NCI-H2029 treated with DMSO at 0.1 percent for 48 hours (cell line): ENCODE data around the gene SDHB.
A peak's percentile ranks its signal among the peaks of the same experiment; 100 is the strongest.

Experiments
- DNase-seq: peaks from one replicate; lab custom pipeline; 2025; lab: John Stamatoyannopoulos, UW

Gene SDHB

GRCh38 chr1:16986560-16986959 is 67.3 kb downstream of the SDHB start:
- no peak for DNase-seq

GRCh38 chr1:16986113-16986512 is 67.7 kb downstream of the SDHB start:
- DNase-seq: no peak

- no peak for DNase-seq
Measured at GRCh38 chr1:16984717-16985116, 69.1 kb downstream of the SDHB start.

- DNase-seq: no peak
Measured at GRCh38 chr1:16983649-16984048, 70.2 kb downstream of the SDHB start.

GRCh38 chr1:16982902-16983301 is 70.9 kb downstream of the SDHB start:
- no peak for DNase-seq

- DNase-seq: no peak
Measured at GRCh38 chr1:16981269-16981849, 72.5 kb downstream of the SDHB start.

GRCh38 chr1:16980473-16981268 is 73.2 kb downstream of the SDHB start, which contains the start of gene MFAP2:
MFAP2 (minus strand) TSS chr1:16980620; CDS start chr1:16978273, 2,347 bp downstream.
- no peak for DNase-seq

- DNase-seq: no peak
Measured at GRCh38 chr1:16979475-16980327, 74.1 kb downstream of the SDHB start.

GRCh38 chr1:16978567-16979474 is 75.0 kb downstream of the SDHB start:
- DNase-seq: no peak

GRCh38 chr1:16978139-16978538 is 75.7 kb downstream of the SDHB start:
- no peak for DNase-seq

- DNase-seq: no peak
Measured at GRCh38 chr1:16977377-16977776, 76.5 kb downstream of the SDHB start.

GRCh38 chr1:16976966-16977365 is 76.9 kb downstream of the SDHB start:
- DNase-seq: no peak

GRCh38 chr1:16975838-16976237 is 78.0 kb downstream of the SDHB start:
- no peak for DNase-seq

- DNase-seq: no peak
Measured at GRCh38 chr1:16975211-16975610, 78.6 kb downstream of the SDHB start.

- no peak for DNase-seq
Measured at GRCh38 chr1:16973215-16973614, 80.6 kb downstream of the SDHB start.

- DNase-seq: no peak
Measured at GRCh38 chr1:16972189-16972895, 81.5 kb downstream of the SDHB start.

GRCh38 chr1:16971341-16972188 is 82.3 kb downstream of the SDHB start:
- peak; percentile 61 for DNase-seq

GRCh38 chr1:16970132-16970910 is 83.5 kb downstream of the SDHB start:
- no peak for DNase-seq

GRCh38 chr1:16969651-16970050 is 84.2 kb downstream of the SDHB start:
- no peak for DNase-seq
